Stimulated activated CD8-positive, alpha-beta memory T cell treated with anti-CD3 and anti-CD28 coated beads, Interleukin-4, amount 100 ng/mL, for 4 hours (primary cell): ENCODE results near the gene SLC5A3.

Experiments
- DNase-seq, 2 donors: peaks; one replicate each; pipeline ENCODE4 v3.0.0-alpha.2; 2020; ENCODE audit warnings: low read depth in 2 of 2, low spot score in 1 of 2

Gene SLC5A3

GRCh38 chr21:34094949-34095348, 21.6 kb downstream of the SLC5A3 start:
- DNase-seq = no peak

- DNase-seq = no peak
Observed at GRCh38 chr21:34097442-34097841, 24.1 kb downstream of the SLC5A3 start.

- DNase-seq = no peak
Observed at GRCh38 chr21:34100337-34100736, 27.0 kb downstream of the SLC5A3 start.

- DNase-seq = no peak
Observed at GRCh38 chr21:34100790-34101189, 27.4 kb downstream of the SLC5A3 start.

GRCh38 chr21:34105947-34106541, 32.7 kb downstream of the SLC5A3 start:
- DNase-seq = no peak

- DNase-seq = no peak
Observed at GRCh38 chr21:34107606-34108005, 34.2 kb downstream of the SLC5A3 start.

- no peak for DNase-seq
Observed at GRCh38 chr21:34109075-34109474, 35.7 kb downstream of the SLC5A3 start.

- DNase-seq = no peak
Observed at GRCh38 chr21:34110594-34111202, 37.3 kb downstream of the SLC5A3 start.

GRCh38 chr21:34112316-34113033, 39.1 kb downstream of the SLC5A3 start:
- DNase-seq = no peak

- DNase-seq = no peak
Observed at GRCh38 chr21:34113842-34114241, 40.5 kb downstream of the SLC5A3 start.

GRCh38 chr21:34115160-34115559, 41.8 kb downstream of the SLC5A3 start:
- DNase-seq = no peak

GRCh38 chr21:34116569-34116968, 43.2 kb downstream of the SLC5A3 start:
- DNase-seq = no peak

GRCh38 chr21:34120867-34121266, 47.5 kb downstream of the SLC5A3 start:
- DNase-seq = no peak

GRCh38 chr21:34122047-34122446, 48.7 kb downstream of the SLC5A3 start:
- DNase-seq = no peak
